GM12801 (cell line): ENCODE data around the gene UMODL1.

Source experiments
- CTCF ChIP-seq: IDR thresholded peaks from one replicate; pipeline ENCODE4 v1.5.1; 2011; ENCODE audit warnings: control low read depth; ENCODE audit not compliant: insufficient read length; ENCODE audit errors: extremely low read depth

UMODL1 gene

GRCh38 chr21:42117229-42117966 is 46.3 kb downstream of the UMODL1 start:
- TF ChIP-seq CTCF, result peak; percentile 46

- TF ChIP-seq CTCF, result no peak
Measured at GRCh38 chr21:42117967-42118780, 47.1 kb downstream of the UMODL1 start.

GRCh38 chr21:42118901-42119300 is 47.8 kb downstream of the UMODL1 start:
- TF ChIP-seq CTCF, result no peak

- no peak for TF ChIP-seq CTCF
Measured at GRCh38 chr21:42120101-42120902, 49.2 kb downstream of the UMODL1 start.

- TF ChIP-seq CTCF, result no peak
Measured at GRCh38 chr21:42120903-42121535, 49.9 kb downstream of the UMODL1 start.

- TF ChIP-seq CTCF, result no peak
Measured at GRCh38 chr21:42121794-42122193, 50.7 kb downstream of the UMODL1 start.

GRCh38 chr21:42122398-42122797 is 51.3 kb downstream of the UMODL1 start:
- no peak for TF ChIP-seq CTCF
